Loucy (cell line): ENCODE measurements around the gene AHNAK2.

Experiments used
- H2AFZ ChIP-seq: fragments of 200-600 bp; sonication (generic); 2 replicates; pipeline ENCODE4 v1.6.0; 2016; ENCODE audit warnings: antibody characterized with exemption, mild to moderate bottlenecking, low read length, moderate library complexity
- H3F3A ChIP-seq: fragments of 200-600 bp; 2 replicates; pipeline ENCODE4 v1.6.0; 2016; ENCODE audit warnings: antibody characterized with exemption, low read depth, mild to moderate bottlenecking
- H3K27me3 ChIP-seq: fragments of 200-600 bp; sonication (generic); 2 replicates; pipeline ENCODE4 v1.6.1; 2014; ENCODE audit warnings: low read length, mild to moderate bottlenecking; ENCODE audit not compliant: insufficient read depth, poor library complexity, severe bottlenecking
- H3K36me3 ChIP-seq: fragments of 200-600 bp; sonication (generic); 2 replicates; pipeline ENCODE4 v1.6.1; 2016; ENCODE audit warnings: low read length; ENCODE audit not compliant: insufficient read depth
- H3K4me1 ChIP-seq: fragments of 200-600 bp; sonication (generic); 2 replicates; pipeline ENCODE4 v1.5.1; 2014; ENCODE audit warnings: low read length, mild to moderate bottlenecking; ENCODE audit not compliant: insufficient read depth, poor library complexity, severe bottlenecking
- H3K4me2 ChIP-seq: fragments of 200-600 bp; sonication (generic); 2 replicates; pipeline ENCODE4 v1.6.0; 2014; ENCODE audit warnings: antibody characterized with exemption, low read length, low read depth, mild to moderate bottlenecking; ENCODE audit not compliant: poor library complexity, severe bottlenecking
- H3K4me3 ChIP-seq: fragments of 200-600 bp; sonication (generic); 2 replicates; pipeline ENCODE4 v1.5.1; 2014; ENCODE audit warnings: low read length, mild to moderate bottlenecking, mixed read lengths; ENCODE audit not compliant: poor library complexity, severe bottlenecking
- H3K79me2 ChIP-seq: fragments of 200-600 bp; sonication (generic); 2 replicates; pipeline ENCODE4 v1.6.1; 2014; ENCODE audit warnings: low read length; ENCODE audit not compliant: insufficient read depth
- H3K9ac ChIP-seq: fragments of 200-600 bp; sonication (generic); 2 replicates; pipeline ENCODE4 v1.6.0; 2014; ENCODE audit warnings: mild to moderate bottlenecking, low read depth, low read length, moderate library complexity; ENCODE audit not compliant: poor library complexity, severe bottlenecking
- H3K9me2 ChIP-seq: fragments of 200-600 bp; sonication (generic); replicated peaks from 2 replicates; pipeline ENCODE4 v1.6.1; 2016; ENCODE audit warnings: low read depth, low read length, mixed read lengths
- H3K9me3 ChIP-seq: fragments of 200-600 bp; sonication (generic); 2 replicates; pipeline ENCODE4 v1.6.1; 2014; ENCODE audit warnings: mild to moderate bottlenecking, antibody characterized with exemption, low read length, low read depth; ENCODE audit not compliant: insufficient read depth
- H4K20me1 ChIP-seq: fragments of 200-600 bp; sonication (generic); 2 replicates; pipeline ENCODE4 v1.6.0; 2014; ENCODE audit warnings: antibody characterized with exemption, low read length, mild to moderate bottlenecking; ENCODE audit not compliant: insufficient read depth, poor library complexity, severe bottlenecking
- EZH2phosphoT487 ChIP-seq: fragments of 200-600 bp; IDR thresholded peaks from 2 replicates; pipeline ENCODE4 v1.6.1; 2018; ENCODE audit warnings: antibody characterized with exemption, mild to moderate bottlenecking, moderate library complexity, borderline replicate concordance
- TF ChIP-seq, protein P1 (sequence below): fragments of 200-600 bp; sonication (generic); conservative IDR thresholded peaks from 2 replicates; pipeline ENCODE4 v1.5.1; 2014; ENCODE audit warnings: mild to moderate bottlenecking, antibody characterized with exemption, low read length

The AHNAK2 gene

DNA sequence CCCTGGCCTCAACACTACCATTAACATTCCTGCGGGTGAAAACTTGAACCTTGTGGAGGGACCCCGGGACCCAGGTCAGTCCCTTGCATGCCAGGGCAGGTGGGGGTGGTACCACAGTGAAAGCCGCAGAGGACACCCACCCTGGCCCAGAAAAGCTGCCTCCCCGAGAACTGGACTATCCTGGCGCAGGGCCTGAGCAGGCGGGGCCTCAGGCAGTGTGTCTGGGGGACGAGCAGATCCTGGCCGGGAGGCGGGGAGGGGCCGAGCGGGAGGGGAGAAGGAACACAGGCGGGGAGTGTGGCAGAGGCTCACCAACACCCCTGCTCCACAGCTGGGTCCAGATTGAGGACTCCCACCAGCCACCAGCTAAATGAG, 10.0 kb downstream of the AHNAK2 start:
- no peak overlapping the region for H3K9ac ChIP-seq
- H3K79me2 ChIP-seq = no peaks in the 10 kb centered on the region
- H3K36me3 ChIP-seq = no peaks in the 10 kb centered on the region
- H3K27me3 ChIP-seq = no peaks in the 10 kb centered on the region
- H4K20me1 ChIP-seq = no peaks in the 10 kb centered on the region
- TF ChIP-seq EZH2phosphoT487 = no peak
- TF ChIP-seq, protein P1, sequence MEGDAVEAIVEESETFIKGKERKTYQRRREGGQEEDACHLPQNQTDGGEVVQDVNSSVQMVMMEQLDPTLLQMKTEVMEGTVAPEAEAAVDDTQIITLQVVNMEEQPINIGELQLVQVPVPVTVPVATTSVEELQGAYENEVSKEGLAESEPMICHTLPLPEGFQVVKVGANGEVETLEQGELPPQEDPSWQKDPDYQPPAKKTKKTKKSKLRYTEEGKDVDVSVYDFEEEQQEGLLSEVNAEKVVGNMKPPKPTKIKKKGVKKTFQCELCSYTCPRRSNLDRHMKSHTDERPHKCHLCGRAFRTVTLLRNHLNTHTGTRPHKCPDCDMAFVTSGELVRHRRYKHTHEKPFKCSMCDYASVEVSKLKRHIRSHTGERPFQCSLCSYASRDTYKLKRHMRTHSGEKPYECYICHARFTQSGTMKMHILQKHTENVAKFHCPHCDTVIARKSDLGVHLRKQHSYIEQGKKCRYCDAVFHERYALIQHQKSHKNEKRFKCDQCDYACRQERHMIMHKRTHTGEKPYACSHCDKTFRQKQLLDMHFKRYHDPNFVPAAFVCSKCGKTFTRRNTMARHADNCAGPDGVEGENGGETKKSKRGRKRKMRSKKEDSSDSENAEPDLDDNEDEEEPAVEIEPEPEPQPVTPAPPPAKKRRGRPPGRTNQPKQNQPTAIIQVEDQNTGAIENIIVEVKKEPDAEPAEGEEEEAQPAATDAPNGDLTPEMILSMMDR = no peak
- no peaks in the 10 kb centered on the region for H3K9me2 ChIP-seq
- no peak overlapping the region for H2AFZ ChIP-seq
- H3K4me1 ChIP-seq = no peaks in the 10 kb centered on the region
- no peak overlapping the region for H3K4me2 ChIP-seq
- no peak overlapping the region for H3K4me3 ChIP-seq
- no peaks in the 10 kb centered on the region for H3K9me3 ChIP-seq
- no peaks in the 10 kb centered on the region for H3F3A ChIP-seq

DNA sequence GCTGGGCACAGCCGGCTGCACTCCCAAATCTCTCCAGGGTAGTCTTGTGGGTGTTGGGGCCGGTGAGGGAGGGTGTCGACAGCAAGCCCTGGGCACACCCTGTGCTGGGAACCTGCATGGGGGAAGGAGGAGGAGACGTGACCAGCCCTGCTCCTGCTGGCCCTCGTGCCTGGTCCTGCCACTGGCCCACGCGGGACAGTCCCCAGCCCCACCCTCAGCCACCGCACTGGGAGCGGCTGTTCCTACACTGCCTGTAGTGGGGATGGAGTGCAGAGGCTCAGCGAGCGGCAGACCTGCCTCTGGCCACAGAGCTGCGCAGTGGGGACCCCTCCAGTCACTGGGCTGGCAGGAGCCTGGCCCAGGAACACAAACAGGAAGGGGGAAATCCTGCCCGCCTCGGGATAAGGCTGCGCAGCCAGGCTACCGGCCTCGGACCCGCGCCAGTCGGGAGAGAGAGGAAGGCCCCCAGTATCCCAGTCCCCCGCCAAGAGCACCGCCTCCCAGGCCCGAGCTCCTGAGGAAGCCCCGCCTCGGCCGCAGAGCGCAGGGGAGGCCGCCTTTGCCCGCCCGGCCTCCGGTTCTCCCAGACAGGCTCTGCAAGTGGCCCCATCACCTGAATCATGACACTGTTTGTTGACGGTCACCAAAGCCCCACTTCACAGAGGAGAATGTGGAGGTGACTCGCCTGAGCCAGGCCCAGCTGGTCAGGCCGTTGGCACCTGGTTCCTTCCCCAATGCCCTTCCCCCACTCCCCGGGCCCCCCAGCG, 10.6 kb downstream of the AHNAK2 start:
- no peaks in the 10 kb centered on the region for H3K9me2 ChIP-seq
- no peaks in the 10 kb centered on the region for H3K79me2 ChIP-seq
- H3K27me3 ChIP-seq = no peaks in the 10 kb centered on the region
- no peaks in the 10 kb centered on the region for H4K20me1 ChIP-seq
- no peak overlapping the region for H2AFZ ChIP-seq
- no peaks in the 10 kb centered on the region for H3K4me1 ChIP-seq
- no peak overlapping the region for H3K4me2 ChIP-seq
- H3F3A ChIP-seq = no peaks in the 10 kb centered on the region
- H3K9me3 ChIP-seq = no peaks in the 10 kb centered on the region
- H3K4me3 ChIP-seq = no peak overlapping the region
- H3K9ac ChIP-seq = no peak overlapping the region
- TF ChIP-seq, protein P1 = no peak
- TF ChIP-seq EZH2phosphoT487 = no peak
- H3K36me3 ChIP-seq = no peaks in the 10 kb centered on the region

DNA sequence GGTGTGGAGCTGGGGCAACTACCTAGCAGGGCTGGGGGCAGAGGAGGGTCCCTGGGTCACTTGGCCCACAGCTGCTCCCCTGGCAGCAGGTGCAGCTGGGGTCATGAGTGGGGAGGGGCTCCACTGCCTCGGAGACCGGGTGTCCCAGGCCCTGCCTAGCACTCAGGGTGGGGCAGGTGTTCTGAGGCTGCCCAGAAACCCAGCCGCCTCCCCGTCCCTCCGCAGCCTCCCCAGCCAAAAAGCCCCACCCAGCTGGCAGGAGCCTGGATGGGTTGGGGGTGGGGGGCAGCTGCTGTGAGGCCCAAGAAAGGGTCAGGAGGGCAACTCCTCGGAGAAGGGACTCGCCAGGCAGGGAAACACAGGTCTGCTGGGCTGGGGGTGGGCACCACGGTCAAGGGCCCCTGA, 11.2 kb downstream of the AHNAK2 start:
- Histone ChIP-seq H3K79me2 (no peaks in the 10 kb centered on the region), H3K9ac (no peak overlapping the region)

More for the DNA sequence above, 11.2 kb downstream of the AHNAK2 start:
- no peak overlapping the region for H3K4me2 ChIP-seq
- no peaks in the 10 kb centered on the region for H3K36me3 ChIP-seq
- TF ChIP-seq EZH2phosphoT487 = no peak
- TF ChIP-seq, protein P1 = no peak
- H4K20me1 ChIP-seq = no peaks in the 10 kb centered on the region
- no peaks in the 10 kb centered on the region for H3K9me3 ChIP-seq
- no peaks in the 10 kb centered on the region for H3K4me1 ChIP-seq
- no peak overlapping the region for H2AFZ ChIP-seq
- H3K27me3 ChIP-seq = no peaks in the 10 kb centered on the region
- no peak overlapping the region for H3K4me3 ChIP-seq
- H3K9me2 ChIP-seq = no peaks in the 10 kb centered on the region
- no peaks in the 10 kb centered on the region for H3F3A ChIP-seq
